Right cardiac atrium (tissue), 5 donors: ENCODE results near the gene CDC42EP3. TPM values are rescaled to one million over a fixed set of nuclear protein-coding genes. Genes with fewer than 3 reads are reported as not detected.

Experiments used
- ATAC-seq, 2 donors: fragments of 200-7000 bp; cut with Tn5 transposase; one replicate each; pipeline versions ENCODE4 v1.8.0 to v1.9.1; 2020; ENCODE audit warnings: moderate library complexity in 2 of 2, mild to moderate bottlenecking in 1 of 2
- DNase-seq, 3 donors: peaks; one replicate each; pipeline ENCODE4 v3.0.0-alpha.2; 2020
- H3K27ac ChIP-seq: one replicate; pipeline ENCODE4 v1.5.1; 2013; ENCODE audit warnings: mild to moderate bottlenecking, low read length, control low read depth, moderate library complexity
- H3K27me3 ChIP-seq: one replicate; pipeline ENCODE4 v1.6.1; 2013; ENCODE audit not compliant: control insufficient read depth, insufficient read depth
- H3K4me1 ChIP-seq: one replicate; pipeline ENCODE4 v1.6.1; 2013; ENCODE audit warnings: low read length; ENCODE audit not compliant: control insufficient read depth, insufficient read depth
- H3K4me3 ChIP-seq: one replicate; pipeline ENCODE4 v1.5.1; 2013; ENCODE audit warnings: low read length, control low read depth
- H3K9me3 ChIP-seq: one replicate; pipeline ENCODE4 v1.6.1; 2013; ENCODE audit warnings: low read length; ENCODE audit not compliant: control insufficient read depth
- WGBS: extraction: QIAGEN DNeasy Blood & Tissue Kit; methylation state at CpG from one replicate; pipeline ENCODE4 v1.1.7; 2013; 5-methylcytosine and 5-hydroxymethylcytosine counted together
- intact Hi-C, 4 donors: fragments of 100-400 bp; cut with DNase I; formaldehyde crosslinking; loops; one replicate each; pipeline versions ENCODE4 v1.11.0 to v1.14.0; 2022 to 2023
- polyA plus RNA-seq: library from polyadenylated mRNA; stranded (reverse); fragments of 200-250 nt; gene quantifications from one replicate; pipeline ENCODE4 v1.2.3, GENCODE V29; 2013
- total RNA-seq, 4 donors: library from RNA; stranded (reverse); fragmentation: NEBNext Ultra II Directional; extraction: Animal tissue kit (Norgen Biotek cat#: 25700); gene quantifications; one replicate each; pipeline ENCODE4 v1.2.1, GENCODE V29; 2021
- donor health status: healthy with polysubstance abuse.
- donor health status: DM: no; HTN: yes; CAD: no.
- donor health status: DM: no; HTN: no; CAD: no.
- donor health status: DM: no; HTN: yes; CAD: no; lungs with severe emphysema.
- donor health status: DM: yes; HTN: yes; CAD: no.

The CDC42EP3 gene
- total and polyA plus RNA-seq, 5 donors = 37.3 to 98.4 (median 76.7) TPM

DNA sequence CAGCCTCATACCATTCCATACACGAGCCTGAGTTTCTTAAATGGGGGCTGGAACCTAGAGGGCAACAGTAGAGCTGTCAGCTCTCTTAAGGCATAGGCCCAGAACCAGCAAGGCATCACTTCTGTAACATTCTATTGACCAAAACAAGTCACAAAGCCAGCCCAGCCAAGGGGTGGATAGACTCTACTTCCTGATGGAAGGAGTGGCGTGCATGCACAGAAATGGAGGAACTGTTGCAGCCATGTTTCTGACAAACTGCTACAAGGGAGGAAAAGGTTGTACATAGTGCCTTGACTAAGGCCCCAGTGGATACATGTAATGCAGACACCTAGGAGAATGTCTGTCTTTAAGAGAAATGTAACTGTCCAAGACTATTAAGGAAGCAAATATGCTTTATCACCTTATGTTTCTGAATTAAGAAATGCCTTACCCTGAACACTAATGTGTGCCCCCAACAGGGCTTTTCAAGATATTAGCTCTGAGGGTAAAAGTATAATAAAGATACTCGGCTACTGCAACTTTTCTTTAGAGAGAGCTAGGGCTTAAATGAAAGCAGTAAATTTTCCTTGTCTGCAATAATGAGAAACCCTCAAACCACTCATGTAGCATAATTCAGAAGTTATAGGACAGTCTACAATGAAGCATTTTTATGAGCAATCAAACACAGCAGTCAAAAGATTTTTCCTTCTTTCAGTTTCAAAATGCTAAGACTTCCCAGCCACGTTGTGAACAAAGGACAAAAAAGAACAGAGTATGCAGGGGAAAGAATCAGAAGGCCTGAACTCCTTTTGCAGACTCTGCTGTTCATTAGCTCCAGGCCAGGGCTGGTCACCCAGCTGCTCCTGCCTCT lies 35.1 kb upstream of the CDC42EP3 start:
- Histone ChIP-seq H3K4me1 (peaks cover 1% of the 10 kb centered on the region), H3K9me3 (no peaks in the 10 kb centered on the region), H3K4me3 (no peak overlapping the region), H3K27me3 (no peaks in the 10 kb centered on the region), H3K27ac (no peak overlapping the region)
- 75% methylated on average over 4 of the region's 4 CpGs for WGBS
- intact Hi-C loops = no loop called here
- ATAC-seq = no peak
- no peak for DNase-seq

DNA sequence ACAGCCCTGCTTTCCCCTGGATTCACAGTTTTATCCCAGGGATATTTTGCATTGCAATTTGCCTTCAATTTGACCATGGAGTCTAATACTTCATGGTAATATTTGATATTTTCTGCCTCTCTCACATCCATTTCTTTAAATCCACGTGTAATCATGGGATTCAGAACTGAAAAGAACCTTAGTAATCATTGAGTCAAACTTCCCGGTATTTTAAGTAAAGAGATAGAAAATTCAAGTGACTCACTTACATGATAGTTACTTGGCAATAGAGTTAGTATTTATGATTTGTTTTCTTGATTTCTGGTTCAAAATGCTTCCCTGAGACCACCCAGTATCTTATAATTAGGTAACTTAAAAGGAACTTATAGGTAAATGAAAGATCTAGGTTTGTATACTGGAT lies 33.7 kb upstream of the CDC42EP3 start:
- DNase-seq = no peak
- H3K27ac ChIP-seq = no peak overlapping the region
- WGBS = 90% methylated on average over 2 of the region's 2 CpGs
- no peak for ATAC-seq
- H3K4me3 ChIP-seq = no peak overlapping the region
- H3K9me3 ChIP-seq = no peaks in the 10 kb centered on the region
- no peaks in the 10 kb centered on the region for H3K27me3 ChIP-seq
- H3K4me1 ChIP-seq = peaks cover 1% of the 10 kb centered on the region
- intact Hi-C loops = no loop called here

DNA sequence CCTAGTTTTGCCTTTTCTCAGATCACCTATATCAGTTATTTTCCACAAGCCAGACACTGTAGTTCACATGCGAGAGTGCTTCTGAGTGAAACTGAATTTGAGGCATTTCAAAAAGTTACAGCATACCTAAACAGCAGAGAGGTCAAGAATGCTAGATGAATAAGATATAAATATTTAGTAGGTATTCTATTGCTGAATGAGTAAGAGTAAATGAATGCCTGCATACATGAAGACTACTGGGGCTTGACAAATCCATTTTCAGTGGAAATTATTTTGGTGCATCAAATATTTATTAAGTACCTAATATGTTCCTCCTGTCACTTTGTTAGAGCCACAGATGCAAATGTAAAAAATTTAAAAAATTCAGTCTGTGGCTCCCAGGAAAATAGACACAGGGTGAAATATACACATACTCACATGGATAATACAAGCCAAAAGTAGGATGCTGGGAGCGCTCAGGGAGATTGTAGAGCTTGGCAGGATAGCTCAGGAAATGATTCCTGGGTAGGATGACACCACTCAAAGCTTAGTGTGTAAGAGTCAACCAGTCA lies 27.6 kb upstream of the CDC42EP3 start:
- Histone ChIP-seq H3K4me1 (no peaks in the 10 kb centered on the region), H3K27ac (no peak overlapping the region), H3K27me3 (no peaks in the 10 kb centered on the region), H3K9me3 (no peaks in the 10 kb centered on the region), H3K4me3 (no peak overlapping the region)
- WGBS = 86% methylated on average over 2 of the region's 2 CpGs
- intact Hi-C loops = no loop called here
- DNase-seq (no peak), ATAC-seq (no peak)

DNA sequence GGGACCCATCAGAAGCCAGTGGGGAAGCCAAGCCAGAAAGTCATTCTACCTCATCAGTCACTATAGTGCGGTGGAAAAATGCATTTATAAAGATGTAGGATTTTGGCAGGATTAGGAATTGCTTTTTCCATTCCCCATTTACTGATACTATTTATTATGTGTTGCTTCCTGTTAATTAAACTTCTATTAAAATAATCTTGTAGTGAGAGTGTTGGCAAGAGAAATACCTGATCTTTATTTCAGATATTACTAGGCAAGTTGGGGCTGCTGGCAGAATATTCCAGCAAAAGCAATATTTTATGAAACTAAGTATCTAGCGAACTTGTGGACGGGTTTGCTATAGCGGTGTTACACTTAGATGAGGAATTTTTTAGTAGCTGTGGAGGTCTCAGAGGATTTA lies 23.9 kb upstream of the CDC42EP3 start:
- 51% methylated on average over 4 of the region's 4 CpGs for WGBS
- Histone ChIP-seq H3K27ac (no peak overlapping the region), H3K9me3 (no peaks in the 10 kb centered on the region), H3K4me1 (no peaks in the 10 kb centered on the region), H3K27me3 (no peaks in the 10 kb centered on the region), H3K4me3 (no peak overlapping the region)
- intact Hi-C loops = no loop called here
- ATAC-seq (no peak), DNase-seq (no peak)

DNA sequence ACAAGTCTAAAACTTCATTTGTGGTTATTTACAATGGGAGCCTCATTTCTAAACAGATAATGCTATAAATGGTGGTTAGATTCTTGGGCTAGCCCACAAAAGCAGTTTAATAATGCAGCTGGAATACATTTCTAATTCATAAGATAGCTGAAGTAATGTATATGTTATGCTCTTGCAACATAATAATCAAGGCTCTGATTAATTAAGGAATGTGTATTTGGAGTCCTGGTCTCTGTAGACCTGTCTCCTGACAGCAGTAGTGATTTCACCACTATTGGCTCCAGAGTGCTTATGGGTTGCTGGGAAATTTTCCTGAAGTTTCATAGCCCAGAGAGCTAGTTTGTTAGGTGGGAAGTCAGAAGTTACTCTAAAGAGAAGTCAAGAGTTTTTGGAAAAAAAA lies 21.3 kb upstream of the CDC42EP3 start:
- DNase-seq (no peak), ATAC-seq (no peak)

DNA sequence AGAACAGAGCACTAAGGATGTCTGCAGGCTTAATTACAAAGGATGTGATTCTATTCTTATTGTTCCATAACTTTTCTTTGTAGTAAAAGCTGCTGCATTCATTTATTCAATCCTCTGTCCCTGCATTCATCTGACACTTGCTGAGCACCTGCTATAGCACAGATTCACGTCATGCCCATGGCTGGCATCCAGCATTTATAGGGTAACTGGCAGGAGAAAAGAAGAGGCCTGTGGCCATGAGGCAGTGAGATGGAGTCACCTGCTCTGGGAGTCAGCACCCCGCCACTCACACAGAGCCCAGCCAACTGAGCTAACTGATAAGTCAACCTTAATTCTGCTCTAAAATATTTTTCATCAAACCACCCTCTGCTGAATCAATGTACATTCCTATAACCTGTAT lies 18.3 kb upstream of the CDC42EP3 start:
- H3K9me3 ChIP-seq = no peaks in the 10 kb centered on the region
- intact Hi-C loops = no loop called here
- WGBS = 65% methylated on average over 2 of the region's 2 CpGs
- H3K27ac ChIP-seq = no peak overlapping the region
- no peak overlapping the region for H3K4me3 ChIP-seq
- no peaks in the 10 kb centered on the region for H3K4me1 ChIP-seq
- peak in 1 of 2 donors; percentile 68 for ATAC-seq
- DNase-seq = peak in 1 of 3 donors; percentile 35
- no peaks in the 10 kb centered on the region for H3K27me3 ChIP-seq

More for the DNA sequence above, 21.3 kb upstream of the CDC42EP3 start:
- Histone ChIP-seq H3K9me3 (no peaks in the 10 kb centered on the region), H3K4me3 (no peak overlapping the region), H3K27ac (no peak overlapping the region), H3K4me1 (no peaks in the 10 kb centered on the region), H3K27me3 (no peaks in the 10 kb centered on the region)
- intact Hi-C loops = no loop called here

DNA sequence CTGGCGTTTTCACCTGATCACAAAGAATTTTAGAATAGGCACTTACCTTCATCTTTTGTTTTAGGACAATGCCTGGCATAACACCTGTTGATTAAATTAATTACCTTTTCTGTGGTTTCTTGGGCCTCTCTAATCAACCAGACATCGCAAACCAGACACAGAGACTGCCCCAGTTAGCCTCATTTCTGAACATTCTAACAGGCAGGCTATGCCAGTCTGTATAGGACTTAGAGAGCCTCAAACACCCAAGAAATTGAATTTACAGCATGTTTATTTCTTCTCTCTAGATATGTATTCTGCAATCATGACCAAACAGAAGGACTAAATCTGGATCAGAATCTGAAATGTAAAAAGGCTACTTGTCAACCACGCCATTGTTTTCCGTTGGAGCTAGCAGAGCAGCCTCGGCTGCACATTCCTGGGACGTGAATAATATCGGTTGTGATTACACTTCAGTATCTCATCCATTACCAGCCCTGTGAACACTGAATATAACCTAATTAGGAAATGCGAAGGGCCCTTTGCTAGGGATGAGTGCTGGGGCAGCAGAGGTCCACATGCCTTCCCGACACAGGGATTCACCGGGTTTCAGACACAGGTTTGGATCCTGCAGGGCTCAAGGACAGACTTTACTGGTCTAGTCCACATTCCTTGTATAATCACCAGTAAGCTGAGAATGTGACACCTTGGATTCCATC lies 17.5 kb upstream of the CDC42EP3 start:
- 39% methylated on average over 10 of the region's 10 CpGs for WGBS
- H3K27me3 ChIP-seq = no peaks in the 10 kb centered on the region
- no peaks in the 10 kb centered on the region for H3K4me1 ChIP-seq
- peak in 1 of 3 donors; percentile 23 for DNase-seq
- H3K9me3 ChIP-seq = no peaks in the 10 kb centered on the region
- ATAC-seq = peak; percentile 89 to 94
- peak overlapping the region; percentile 75 for H3K27ac ChIP-seq
- H3K4me3 ChIP-seq = no peak overlapping the region
- intact Hi-C loops = no loop called here

DNA sequence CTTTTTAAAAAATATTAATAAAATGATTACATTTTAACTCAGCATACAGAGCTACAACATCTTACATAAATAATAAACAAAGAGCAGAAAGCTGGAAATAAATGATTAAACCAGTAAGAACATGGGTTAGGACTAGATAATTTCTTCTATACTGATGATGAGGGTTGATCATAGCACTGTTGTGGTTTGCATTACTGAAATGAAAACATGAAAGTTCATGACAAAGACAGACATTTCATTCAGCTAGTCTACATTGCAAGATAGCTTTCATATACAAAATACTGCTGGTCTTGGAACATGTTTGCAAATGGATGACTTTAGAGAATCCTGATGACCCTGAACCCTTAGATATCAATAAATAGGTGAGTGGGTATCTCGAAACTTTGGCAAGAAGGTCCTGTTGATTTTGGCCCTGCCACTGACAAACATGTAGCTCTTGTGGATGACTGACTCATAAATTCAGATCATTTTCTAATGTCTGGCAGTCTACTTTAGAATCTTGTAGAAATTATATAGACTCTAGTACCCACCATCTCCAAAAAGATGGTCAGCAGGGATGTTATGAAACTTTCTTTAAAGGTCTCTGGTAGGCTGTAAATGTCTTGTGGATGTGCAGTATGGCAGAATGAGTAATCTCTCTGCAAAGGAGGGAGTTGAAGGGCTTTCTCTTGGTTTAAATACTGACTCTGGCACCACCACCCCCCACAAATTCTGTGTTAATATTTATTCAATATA lies 15.5 kb upstream of the CDC42EP3 start:
- 86% methylated on average over 1 of the region's 1 CpG for WGBS
- H3K27ac ChIP-seq = no peak overlapping the region
- no peak overlapping the region for H3K4me3 ChIP-seq
- no peaks in the 10 kb centered on the region for H3K4me1 ChIP-seq
- ATAC-seq = no peak
- no peak for DNase-seq
- no peaks in the 10 kb centered on the region for H3K27me3 ChIP-seq
- H3K9me3 ChIP-seq = no peaks in the 10 kb centered on the region
- intact Hi-C loops = no loop called here

DNA sequence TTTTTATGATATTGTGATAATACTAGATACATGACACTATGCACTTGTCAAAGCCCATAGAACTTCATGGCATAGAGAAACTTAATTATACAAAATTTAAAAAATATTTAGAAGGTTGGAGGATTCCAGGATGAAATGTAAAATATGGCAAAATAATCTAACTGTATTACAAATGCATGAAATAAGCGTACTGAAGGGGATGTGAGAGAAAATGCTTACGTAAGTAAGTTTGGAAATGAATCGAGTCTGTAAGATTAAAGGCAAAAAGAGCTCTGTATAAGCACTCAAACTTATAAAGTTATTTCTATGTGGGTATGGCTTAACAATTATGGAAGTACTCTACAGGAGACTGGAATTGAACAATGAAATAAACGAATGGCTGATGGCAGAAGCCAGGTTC lies 13.4 kb upstream of the CDC42EP3 start:
- Histone ChIP-seq H3K4me1 (no peaks in the 10 kb centered on the region), H3K27me3 (no peaks in the 10 kb centered on the region), H3K27ac (no peak overlapping the region), H3K9me3 (no peaks in the 10 kb centered on the region), H3K4me3 (no peak overlapping the region)
- no peak for ATAC-seq
- intact Hi-C loops = no loop called here
- 88% methylated on average over 4 of the region's 4 CpGs for WGBS
- DNase-seq = no peak

DNA sequence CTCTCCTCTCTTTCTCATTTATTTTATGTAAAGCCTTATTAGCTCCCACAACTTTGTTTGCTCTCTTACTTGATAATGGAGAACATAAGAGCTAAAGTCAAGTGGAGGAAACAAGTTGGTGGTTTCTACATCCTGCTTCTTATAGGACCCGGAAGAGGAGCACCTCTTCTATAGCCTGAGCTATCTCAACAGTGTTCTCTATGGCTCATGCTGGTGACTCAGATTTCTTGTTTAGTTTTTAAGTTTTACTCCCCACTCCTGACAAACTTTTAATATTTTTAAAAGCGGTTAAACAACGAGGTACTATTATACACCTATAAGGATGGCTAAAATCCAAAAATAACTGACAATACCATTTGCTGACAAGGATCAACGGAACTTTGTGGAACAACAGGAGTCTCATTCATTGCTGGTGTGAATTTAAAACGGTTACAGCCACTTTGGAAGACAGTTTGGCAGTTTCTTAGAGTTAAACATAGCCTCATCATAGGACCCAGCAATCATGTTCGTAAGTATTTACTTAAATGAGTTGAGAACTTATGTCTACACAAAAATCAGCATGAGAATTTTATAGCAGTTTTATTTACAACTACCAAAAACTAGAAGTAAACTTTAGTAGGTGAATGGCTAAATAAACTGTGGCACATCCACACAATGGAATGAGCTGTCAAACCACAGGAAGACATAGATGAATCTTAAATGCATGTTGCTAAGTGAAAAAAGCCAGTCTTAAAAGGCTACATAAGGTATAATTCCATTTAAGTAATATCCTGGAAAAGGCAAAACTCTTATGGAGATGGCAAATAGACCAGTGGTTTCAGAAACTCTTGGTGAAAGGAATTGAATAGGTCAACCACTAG lies 12.7 kb upstream of the CDC42EP3 start:
- no peak for ATAC-seq
- H3K9me3 ChIP-seq = no peaks in the 10 kb centered on the region
- no peaks in the 10 kb centered on the region for H3K27me3 ChIP-seq
- no peak for DNase-seq
- intact Hi-C loops = no loop called here
- no peak overlapping the region for H3K4me3 ChIP-seq
- 80% methylated on average over 6 of the region's 6 CpGs for whole genome bisulfite sequencing
- no peaks in the 10 kb centered on the region for H3K4me1 ChIP-seq
- H3K27ac ChIP-seq = no peak overlapping the region
